Caco-2 (cell line): ENCODE results near the gene GLIS1. TPM values are rescaled to one million over a fixed set of nuclear protein-coding genes. Genes with fewer than 3 reads are reported as not detected.

Experiments used
- BruUV-seq: library from RNA; stranded (reverse); fragments of 400-500 nt; replicated peaks from 2 replicates; lab custom pipeline; 2021; lab: Mats Ljungman, UMichigan
- CTCF ChIA-PET: fragments of 300-600 bp; sonication (Branson Sonifier 250); formaldehyde crosslinking; loops from one replicate; lab custom pipeline; 2022; ENCODE audit warnings: antibody characterized with exemption; lab: Charles Lee
- POLR2A ChIA-PET: fragments of 300-600 bp; sonication (Branson Sonifier 250); formaldehyde crosslinking; loops from one replicate; lab custom pipeline; 2022; ENCODE audit warnings: antibody characterized with exemption; lab: Charles Lee
- DNase-seq, 2 experiments: peaks; one replicate each; pipeline versions ENCODE4 v3.0.0 to v3.0.0-alpha.2; 2020 to 2022
- H3K27me3 ChIP-seq: replicated peaks from 2 replicates; pipeline ENCODE4 v1.6.0; 2011; ENCODE audit warnings: low read length; ENCODE audit not compliant: control insufficient read depth, insufficient read depth
- H3K36me3 ChIP-seq: 2 replicates; pipeline ENCODE4 v1.5.1; 2011; ENCODE audit warnings: low read length; ENCODE audit not compliant: control insufficient read depth, insufficient read depth
- H3K4me1 ChIP-seq: fragments of 250-450 bp; sonication (Bioruptor Pico); 2 replicates; pipeline ENCODE4 v1.5.1; 2020; ENCODE audit warnings: mild to moderate bottlenecking
- H3K4me3 ChIP-seq: 2 replicates; pipeline ENCODE4 v1.5.1; 2011; ENCODE audit warnings: low read depth, mild to moderate bottlenecking, control low read depth, low read length
- H3K9me3 ChIP-seq: fragments of 250-450 bp; sonication (Bioruptor Pico); 2 replicates; pipeline ENCODE4 v1.5.1; 2020; ENCODE audit warnings: mild to moderate bottlenecking, moderate library complexity
- H3K27ac Mint-ChIP-seq: one replicate; pipeline ENCODE4 v1.8.0; 2022; ENCODE audit warnings: mixed read lengths; ENCODE audit not compliant: unreplicated experiment
- H3K27me3 Mint-ChIP-seq: one replicate; pipeline ENCODE4 v1.8.0; 2022; ENCODE audit warnings: mixed read lengths; ENCODE audit not compliant: insufficient read depth, unreplicated experiment
- H3K36me3 Mint-ChIP-seq: one replicate; pipeline ENCODE4 v1.8.0; 2022; ENCODE audit warnings: mild to moderate bottlenecking, mixed read lengths; ENCODE audit not compliant: insufficient read depth, unreplicated experiment
- H3K4me1 Mint-ChIP-seq: one replicate; pipeline ENCODE4 v1.8.0; 2022; ENCODE audit warnings: low read depth, mixed read lengths; ENCODE audit not compliant: unreplicated experiment
- H3K4me3 Mint-ChIP-seq: one replicate; pipeline ENCODE4 v1.8.0; 2022; ENCODE audit warnings: mild to moderate bottlenecking, moderate library complexity, mixed read lengths; ENCODE audit not compliant: unreplicated experiment
- H3K9me3 Mint-ChIP-seq: one replicate; pipeline ENCODE4 v1.8.0; 2022; ENCODE audit warnings: mixed read lengths; ENCODE audit not compliant: unreplicated experiment
- CTCF ChIP-seq, 2 experiments: fragments of 200-600 bp in 1 of 2; IDR thresholded peaks; 1 replicate in 1 of 2; 2 replicates in 1 of 2; pipeline versions ENCODE4 v1.5.1 to v1.8.0; 2011 to 2022; ENCODE audit warnings: antibody characterized with exemption in 1 of 2, control low read depth in 1 of 2, inconsistent platforms in 1 of 2, low read depth in 1 of 2, low read length in 1 of 2, mild to moderate bottlenecking in 1 of 2, moderate library complexity in 1 of 2; ENCODE audit not compliant: insufficient read depth in 1 of 2, severe bottlenecking in 1 of 2, unreplicated experiment in 1 of 2
- intact Hi-C: fragments of 100-400 bp; cut with micrococcal nuclease; formaldehyde crosslinking; loops from one replicate; pipeline ENCODE4 v1.10.0; 2022; ENCODE audit not compliant: unreplicated experiment
- total RNA-seq: library from RNA; stranded (reverse); gene quantifications from 2 replicates; pipeline ENCODE4 v1.2.3, GENCODE V29; 2022

GLIS1 gene
- total RNA-seq, 1 experiment from 2014 or later = not detected

DNA sequence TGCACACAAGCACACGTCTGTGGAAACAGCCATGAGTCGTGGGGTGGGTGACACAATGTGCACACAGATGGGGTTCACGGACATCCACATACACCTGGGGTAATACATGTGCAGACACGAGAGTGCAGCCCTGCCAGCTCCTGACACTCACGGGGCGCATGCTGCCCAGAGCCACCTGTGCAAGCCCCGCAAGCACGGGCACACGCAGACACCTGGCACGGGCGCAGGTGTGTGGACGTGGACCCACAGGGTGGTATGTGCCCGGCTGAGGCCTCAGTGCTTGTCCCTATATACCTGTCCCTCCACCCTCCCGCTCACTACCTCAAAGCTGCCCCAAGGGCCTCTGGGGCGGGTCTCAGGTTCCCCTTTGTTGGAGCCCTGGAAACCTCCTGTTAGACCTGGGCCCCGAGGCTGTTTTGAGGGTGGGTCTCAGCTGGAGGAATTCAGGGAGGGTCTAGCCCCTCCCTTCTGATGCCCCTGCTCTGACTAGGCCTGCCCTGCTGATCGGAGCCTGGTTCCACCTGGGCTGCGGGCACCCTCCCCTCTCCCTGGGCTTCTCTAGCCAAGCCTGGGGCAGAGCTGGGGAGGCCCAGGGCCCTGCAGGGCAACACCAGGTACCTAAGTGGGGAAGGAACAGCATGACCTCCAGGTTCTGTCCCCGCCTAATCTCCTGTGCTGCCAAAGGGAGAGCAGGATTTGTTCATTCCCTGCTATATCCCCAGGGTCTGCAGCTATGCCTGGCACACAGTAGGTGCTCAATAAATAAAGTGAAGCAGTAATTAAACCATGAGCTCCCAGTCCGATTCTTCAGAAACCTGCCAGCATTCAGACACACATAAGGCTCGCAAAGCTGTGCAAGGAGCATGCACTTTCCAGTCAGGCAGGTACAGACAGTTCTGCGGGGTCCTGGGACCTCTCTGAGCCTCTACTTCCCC is 230.6 kb downstream of the GLIS1 start:
- H3K4me1 Mint-ChIP-seq = no peaks in the 10 kb centered on the region
- POLR2A ChIA-PET = no interaction called here
- H3K27me3 Mint-ChIP-seq = no peaks in the 10 kb centered on the region
- no peak for DNase-seq
- BruUV-seq = no TSS peak
- no peaks in the 10 kb centered on the region for H3K36me3 ChIP-seq
- H3K27me3 ChIP-seq = no peaks in the 10 kb centered on the region
- no peaks in the 10 kb centered on the region for H3K4me1 ChIP-seq
- CTCF ChIA-PET = no interaction called here
- H3K4me3 Mint-ChIP-seq = no peak overlapping the region
- H3K9me3 Mint-ChIP-seq = no peaks in the 10 kb centered on the region
- intact Hi-C loops = no loop called here
- H3K9me3 ChIP-seq = no peaks in the 10 kb centered on the region
- H3K4me3 ChIP-seq = no peak overlapping the region
- H3K27ac Mint-ChIP-seq = no peak overlapping the region
- no peak for TF ChIP-seq CTCF (IDR thresholded peaks at IDR 0.05; ENCODE audit: insufficient read depth in 1 of 2, low read depth in 1 of 2, low read length in 1 of 2, severe bottlenecking in 1 of 2, unreplicated experiment in 1 of 2)
- no peaks in the 10 kb centered on the region for H3K36me3 Mint-ChIP-seq

DNA sequence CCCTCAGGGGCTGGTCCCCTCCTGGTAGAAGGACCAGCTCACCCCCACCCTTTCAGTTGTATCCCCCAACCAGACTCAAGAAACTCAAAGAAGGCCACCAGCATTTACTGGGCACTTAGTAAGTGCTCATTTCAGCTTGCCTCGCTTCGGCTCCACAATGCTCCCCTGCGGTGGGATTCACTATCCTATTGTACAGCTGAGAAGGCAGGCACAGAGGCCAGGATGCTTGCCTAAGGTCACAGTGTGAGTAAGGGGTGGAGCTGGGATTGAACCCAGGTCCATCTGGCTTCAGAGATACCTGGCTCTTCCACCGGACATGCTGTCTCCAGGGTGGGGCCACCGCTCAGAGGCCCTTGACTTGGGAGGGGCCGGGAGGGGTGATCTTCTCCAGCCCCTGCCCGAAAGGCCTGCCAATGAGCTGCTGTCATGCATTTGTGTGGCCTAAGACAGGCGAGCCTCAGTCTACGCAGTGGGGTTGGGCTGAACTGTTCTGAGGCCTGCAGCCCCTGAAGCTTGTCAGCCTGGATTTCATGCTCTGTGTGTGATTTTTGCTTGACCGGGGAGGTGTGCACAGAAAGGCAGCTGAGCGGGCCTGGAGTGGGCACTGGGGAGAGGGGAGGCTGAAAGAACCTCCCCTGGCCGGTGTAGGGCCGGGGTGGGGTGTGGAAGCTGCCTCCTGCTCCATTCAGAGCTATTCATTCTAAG is 231.7 kb downstream of the GLIS1 start:
- Mint-ChIP-seq H3K27ac (no peak overlapping the region), H3K36me3 (no peaks in the 10 kb centered on the region), H3K4me1 (no peaks in the 10 kb centered on the region), H3K4me3 (no peak overlapping the region), H3K27me3 (no peaks in the 10 kb centered on the region), H3K9me3 (no peaks in the 10 kb centered on the region)
- CTCF ChIA-PET = no interaction called here
- TF ChIP-seq CTCF (IDR thresholded peaks at IDR 0.05; ENCODE audit: insufficient read depth in 1 of 2, low read depth in 1 of 2, low read length in 1 of 2, severe bottlenecking in 1 of 2, unreplicated experiment in 1 of 2) = no peak
- no peak for DNase-seq
- H3K4me3 ChIP-seq = no peak overlapping the region
- no peaks in the 10 kb centered on the region for H3K9me3 ChIP-seq
- POLR2A ChIA-PET = no interaction called here
- H3K36me3 ChIP-seq = no peaks in the 10 kb centered on the region
- intact Hi-C loops = no loop called here
- H3K4me1 ChIP-seq = no peaks in the 10 kb centered on the region
- BruUV-seq = no TSS peak
- H3K27me3 ChIP-seq = no peaks in the 10 kb centered on the region

DNA sequence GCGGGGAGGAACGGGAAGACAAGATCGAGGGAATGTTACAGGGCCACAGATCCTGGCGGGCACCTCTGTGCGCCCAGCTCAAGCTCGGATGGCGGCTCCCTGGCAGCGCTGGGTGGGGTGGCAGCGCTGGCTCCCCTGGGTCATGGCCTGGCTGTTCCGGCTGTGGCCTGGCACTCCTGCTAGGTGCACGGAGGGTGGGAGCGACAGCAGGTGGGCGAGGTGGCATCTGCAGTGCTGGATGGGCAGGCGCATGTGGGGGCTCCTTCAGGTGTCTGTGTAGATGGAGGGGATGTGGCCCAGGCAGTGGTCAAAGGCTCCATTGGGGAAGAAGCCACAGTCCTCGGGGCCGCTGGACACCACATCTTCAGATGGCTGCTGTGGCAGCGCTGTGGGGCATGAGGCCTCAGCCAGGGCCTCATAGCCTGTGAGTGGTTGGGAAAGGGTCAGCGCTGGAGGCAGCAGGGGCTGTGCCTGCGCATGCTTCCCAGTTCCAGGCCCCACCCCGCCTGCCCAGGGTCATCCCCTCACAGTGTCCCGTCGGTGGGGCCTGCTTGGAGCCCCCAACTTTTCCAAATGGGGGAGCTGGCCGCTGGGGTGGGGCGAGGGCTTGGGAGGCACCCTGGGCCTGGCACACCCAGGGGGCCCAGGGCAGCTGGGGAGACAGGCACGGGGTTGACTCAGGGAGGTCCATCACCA is 232.5 kb downstream of the GLIS1 start:
- Histone ChIP-seq H3K4me3 (no peak overlapping the region), H3K27me3 (no peaks in the 10 kb centered on the region), H3K9me3 (no peaks in the 10 kb centered on the region), H3K36me3 (no peaks in the 10 kb centered on the region), H3K4me1 (no peaks in the 10 kb centered on the region)
- H3K27me3 Mint-ChIP-seq = no peaks in the 10 kb centered on the region
- POLR2A ChIA-PET = no interaction called here
- no peaks in the 10 kb centered on the region for H3K4me1 Mint-ChIP-seq
- no peak for DNase-seq
- H3K9me3 Mint-ChIP-seq = no peaks in the 10 kb centered on the region
- H3K27ac Mint-ChIP-seq = no peak overlapping the region
- no TSS peak for BruUV-seq
- TF ChIP-seq CTCF (IDR thresholded peaks at IDR 0.05; ENCODE audit: insufficient read depth in 1 of 2, low read depth in 1 of 2, low read length in 1 of 2, severe bottlenecking in 1 of 2, unreplicated experiment in 1 of 2) = no peak
- no peaks in the 10 kb centered on the region for H3K36me3 Mint-ChIP-seq
- H3K4me3 Mint-ChIP-seq = no peak overlapping the region
- intact Hi-C loops = no loop called here
- CTCF ChIA-PET = interaction anchor here (0.6 kb wide), 1 partner anchor 110 kb away, joined by 3 read pairs; no protein-coding TSS in a partner anchor
